Measurements from ENCODE around the gene PRKG1. TPM values are rescaled to one million over a fixed set of nuclear protein-coding genes. Genes with fewer than 3 reads are reported as not detected.

PRKG1 gene
- total and polyA plus RNA-seq, 2 of the 4 experiments (the other 2 are of a cell fraction), result 3.5 to 18.3 TPM

- no peak overlapping the region for H3K4ac ChIP-seq (ENCODE audit: low read depth, low read length)
- H2AK5ac ChIP-seq (ENCODE audit: low read depth, low read length), result no peak overlapping the region
- ChIA-PET POLR2A (ENCODE audit: unreplicated experiment) (no interaction called here), CTCF (no interaction called here)
- H2BK5ac ChIP-seq (ENCODE audit: low read depth, low read length, poor library complexity, severe bottlenecking), result no peak overlapping the region
- H3K9me1 ChIP-seq (ENCODE audit: insufficient read depth, low read length), result no peaks in the 10 kb centered on the region
- no peak overlapping the region for H3K14ac ChIP-seq (replicated peaks; ENCODE audit: low read depth, low read length)
- H4K8ac ChIP-seq (ENCODE audit: low read depth in 2 of 2, low read length in 2 of 2), result no peak overlapping the region
- no peak overlapping the region for H4K91ac ChIP-seq (ENCODE audit: insufficient read depth, low read depth, low read length)
- no peak overlapping the region for H2BK20ac ChIP-seq (ENCODE audit: low read depth, low read length)
- no peak overlapping the region for H3K56ac ChIP-seq (ENCODE audit: extremely low read depth, insufficient read depth, low read length)
- no peak overlapping the region for H3K4me2 ChIP-seq (ENCODE audit: low read depth, low read length)
- H4K20me1 ChIP-seq (ENCODE audit: insufficient read depth, low read length), result no peaks in the 10 kb centered on the region
- peaks cover 4% of the 10 kb centered on the region; the same call in 1 of the 2 replicates for H3K4me1 ChIP-seq (ENCODE audit: control insufficient read depth, insufficient read depth, low read length)
- peaks cover 0 to 3% of the 10 kb centered on the region in 2 experiments; a peak in 1 of 4 replicates for H3K79me1 ChIP-seq (ENCODE audit: low read depth in 1 of 2, low read length in 2 of 2)
- ATAC-seq (ENCODE audit: low read depth), result no peak; the same call in 1 of the 2 replicates
- no peak overlapping the region for H2AK9ac ChIP-seq (replicated peaks; ENCODE audit: low read depth, low read length, poor library complexity)
- TF ChIP-seq SMC3 (IDR thresholded peaks at IDR 0.05; ENCODE audit: low read depth, low read length) (peak; percentile 8; the same call in 1 of the 2 replicates), RAD21 (IDR thresholded peaks at IDR 0.05; ENCODE audit: low read length) (no peak), RCOR1 (IDR thresholded peaks at IDR 0.05; ENCODE audit: insufficient replicate concordance, low read length) (no peak), CTCF (conservative IDR thresholded peaks at IDR 0.05; ENCODE audit: low read depth, low read length) (0 out of 2 replicates have a peak, but pooled peaks have one; percentile 18), MAFK (IDR thresholded peaks at IDR 0.05; ENCODE audit: low read depth, low read length) (no peak), CHD1 (IDR thresholded peaks at IDR 0.05; ENCODE audit: low read depth, low read length) (no peak), CEBPB (IDR thresholded peaks at IDR 0.05; ENCODE audit: low read depth, low read length) (0 out of 2 replicates have a peak, but pooled peaks have one; percentile 4)
- no peak overlapping the region for H3K23ac ChIP-seq (ENCODE audit: low read depth, low read length)
- no peak overlapping the region for H2BK120ac ChIP-seq (ENCODE audit: low read depth, low read length)
- H4K5ac ChIP-seq (ENCODE audit: low read depth, low read length), result no peak overlapping the region
- no peaks in the 10 kb centered on the region for H3K27me3 ChIP-seq (ENCODE audit: control insufficient read depth, insufficient read depth, low read length)
- H3K27ac ChIP-seq (ENCODE audit: insufficient read depth, low read length), result no peak overlapping the region
- H3K9me3 ChIP-seq (ENCODE audit: control insufficient read depth, insufficient read depth, low read length), result no peaks in the 10 kb centered on the region
- intact Hi-C loops (cut with micrococcal nuclease) (no loop called here), in situ Hi-C loops (cut with MboI; ENCODE audit: low sequenced_read_pairs) (no loop called here), dilution Hi-C loops (cut with HindIII; ENCODE audit: low sequenced_read_pairs, unreplicated experiment) (no loop called here)
- H2BK15ac ChIP-seq (ENCODE audit: low read depth, low read length), result no peak overlapping the region
- H3K4me3 ChIP-seq (ENCODE audit: insufficient read depth, low read depth, low read length), result no peak overlapping the region
- WGBS, 2 experiments (ENCODE audit: extremely low coverage in 2 of 2, insufficient read length in 1 of 2), result no CpG with 5 or more reads among the region's 1 CpG
- no peak overlapping the region for H3K9ac ChIP-seq (ENCODE audit: low read depth, low read length)
- H2AFZ ChIP-seq (replicated peaks; ENCODE audit: low read length, poor library complexity), result no peak overlapping the region
- peak; percentile 6 for DNase-seq
- H3K18ac ChIP-seq (ENCODE audit: low read depth, low read length), result no peak overlapping the region
- H3K36me3 ChIP-seq (ENCODE audit: control insufficient read depth, insufficient read depth, low read length), result no peaks in the 10 kb centered on the region
- no TSS peak for BruUV-seq (replicated peaks)
These were observed 818.8 kb downstream of the PRKG1 start for GRCh38 chr10:51892965-51893658.
